Endothelial cell of umbilical vein (primary cell): ENCODE measurements around the gene NABP1. TPM values are rescaled to one million over a fixed set of nuclear protein-coding genes. Genes with fewer than 3 reads are reported as not detected.

ENCODE experiments used
- BruUV-seq: library from RNA; stranded (reverse); fragments of 400-500 nt; replicated peaks from 2 replicates; lab custom pipeline; 2021; lab: Mats Ljungman, UMichigan
- CTCF ChIA-PET: fragments of 300-600, 350-600 bp; sonication (Branson Sonifier 250); formaldehyde crosslinking; loops from one replicate; lab custom pipeline; 2021; ENCODE audit warnings: antibody characterized with exemption, inconsistent platforms; lab: Charles Lee
- POLR2A ChIA-PET: fragments of 300-600, 350-600 bp; sonication (Branson Sonifier 250); formaldehyde crosslinking; loops from one replicate; lab custom pipeline; 2021; ENCODE audit warnings: antibody characterized with exemption, inconsistent platforms; lab: Charles Lee
- DNase-seq: peaks from one replicate; pipeline ENCODE4 v3.0.0-alpha.2; 2011; ENCODE audit warnings: low read depth, low spot score
- FAIRE-seq: peaks from 2 replicates; lab custom pipeline; 2011; peaks lifted over from hg19 to GRCh38; lab: Jason Lieb, UNC
- H2AFZ ChIP-seq: 2 replicates; pipeline ENCODE4 v1.6.0; 2012; ENCODE audit warnings: low read depth, low read length, control low read depth, inconsistent platforms
- H3K27ac ChIP-seq: 2 replicates; pipeline ENCODE4 v1.5.1; 2011; ENCODE audit warnings: low read depth, mild to moderate bottlenecking, control low read depth, low read length, moderate library complexity; ENCODE audit not compliant: insufficient read depth
- H3K27me3 ChIP-seq, 2 experiments: 2 replicates each; pipeline versions ENCODE4 v1.6.0 to v1.6.1; 2011; ENCODE audit warnings: low read length in 2 of 2, mixed read lengths in 1 of 2; ENCODE audit not compliant: control insufficient read depth in 2 of 2, insufficient read depth in 2 of 2
- H3K36me3 ChIP-seq, 2 experiments: 2 replicates in 1 of 2; 3 replicates in 1 of 2; pipeline ENCODE4 v1.5.1; 2011; ENCODE audit warnings: low read length in 2 of 2, mild to moderate bottlenecking in 1 of 2, moderate library complexity in 1 of 2; ENCODE audit not compliant: control insufficient read depth in 2 of 2, insufficient read depth in 2 of 2; ENCODE audit errors: extremely low read depth in 1 of 2
- H3K4me1 ChIP-seq: 3 replicates; pipeline ENCODE4 v1.5.1; 2011; ENCODE audit warnings: mild to moderate bottlenecking, low read length; ENCODE audit not compliant: control insufficient read depth, insufficient read depth; ENCODE audit errors: extremely low read depth
- H3K4me2 ChIP-seq: 2 replicates; pipeline ENCODE4 v1.6.1; 2011; ENCODE audit warnings: low read length, control low read depth, mixed read lengths; ENCODE audit not compliant: insufficient read depth
- H3K4me3 ChIP-seq, 3 experiments: fragments of 200-600 bp in 1 of 3; sonication (generic), shearing (Covaris generic) in 1 of 3; replicated peaks in 1 of 3; 2 replicates each; pipeline ENCODE4 v1.5.1; 2011 to 2016; ENCODE audit warnings: control low read depth in 3 of 3, low read length in 3 of 3, mild to moderate bottlenecking in 2 of 3, inconsistent platforms in 1 of 3, low read depth in 1 of 3, moderate library complexity in 1 of 3; ENCODE audit not compliant: insufficient read depth in 1 of 3
- H3K79me2 ChIP-seq: 2 replicates; pipeline ENCODE4 v1.6.0; 2012; ENCODE audit warnings: low read length, inconsistent platforms; ENCODE audit not compliant: control insufficient read depth, insufficient read depth
- H3K9ac ChIP-seq: replicated peaks from 2 replicates; pipeline ENCODE3; 2011; ENCODE audit warnings: low read length, control low read depth; ENCODE audit not compliant: insufficient read depth; ENCODE audit errors: extremely low read depth
- H3K9me1 ChIP-seq: replicated peaks from 3 replicates; pipeline ENCODE4 v1.6.0; 2011; ENCODE audit warnings: mild to moderate bottlenecking, low read length; ENCODE audit not compliant: control insufficient read depth, insufficient read depth; ENCODE audit errors: extremely low read depth
- H3K9me3 ChIP-seq: replicated peaks from 2 replicates; pipeline ENCODE4 v1.5.1; 2012; ENCODE audit warnings: low read length, inconsistent platforms; ENCODE audit not compliant: control insufficient read depth, insufficient read depth
- H4K20me1 ChIP-seq: replicated peaks from 2 replicates; pipeline ENCODE3; 2011; ENCODE audit warnings: mild to moderate bottlenecking, low read length; ENCODE audit not compliant: control insufficient read depth, insufficient read depth; ENCODE audit errors: extremely low read depth
- CTCF ChIP-seq, 2 donors: IDR thresholded peaks; 1 replicate in 1 of 2; 2 replicates in 1 of 2; pipeline ENCODE4 v1.5.1; 2011; ENCODE audit warnings: low read length in 2 of 2, mild to moderate bottlenecking in 2 of 2, moderate library complexity in 2 of 2, control low read depth in 1 of 2, inconsistent platforms in 1 of 2, low read depth in 1 of 2; ENCODE audit not compliant: insufficient read depth in 1 of 2; ENCODE audit errors: extremely low read depth in 1 of 2
- EZH2 ChIP-seq: IDR thresholded peaks from 2 replicates; pipeline ENCODE4 v1.6.1; 2012; ENCODE audit warnings: borderline replicate concordance, low read depth, mild to moderate bottlenecking, moderate library complexity, low read length, inconsistent platforms; ENCODE audit not compliant: severe bottlenecking
- FOS ChIP-seq: IDR thresholded peaks from 2 replicates; pipeline ENCODE4 v1.6.1; 2011; ENCODE audit warnings: mild to moderate bottlenecking, low read length, moderate library complexity, borderline replicate concordance; ENCODE audit not compliant: insufficient read depth
- GATA2 ChIP-seq: IDR thresholded peaks from 2 replicates; pipeline ENCODE4 v1.7.0; 2011; ENCODE audit warnings: low read depth, mild to moderate bottlenecking, moderate library complexity, mixed read lengths, low read length; ENCODE audit not compliant: insufficient read length, insufficient read depth
- JUN ChIP-seq: IDR thresholded peaks from 2 replicates; pipeline ENCODE4 v1.6.1; 2011; ENCODE audit warnings: borderline replicate concordance, low read depth; ENCODE audit not compliant: insufficient read length, insufficient read depth
- MAX ChIP-seq: IDR thresholded peaks from 2 replicates; pipeline ENCODE4 v1.6.1; 2011; ENCODE audit not compliant: insufficient read depth, insufficient read length
- MYC ChIP-seq: IDR thresholded peaks from one replicate; pipeline ENCODE4 v1.6.1; 2011; ENCODE audit warnings: mild to moderate bottlenecking, low read depth, low read length
- POLR2A ChIP-seq: IDR thresholded peaks from 2 replicates; pipeline ENCODE4 v1.6.1; 2012; ENCODE audit warnings: low read depth, mild to moderate bottlenecking, control low read depth, low read length
- POLR2AphosphoS5 ChIP-seq: IDR thresholded peaks from 2 replicates; pipeline ENCODE4 v1.6.1; 2012; ENCODE audit warnings: low read depth, mild to moderate bottlenecking, control low read depth, low read length, moderate library complexity; ENCODE audit not compliant: insufficient read depth
- dilution Hi-C: fragments of 300-500 bp; cut with MboI; formaldehyde crosslinking; loops from one replicate; pipeline ENCODE4 v1.15.0; 2019; ENCODE audit warnings: low sequenced_read_pairs; ENCODE audit not compliant: extremely low pct_ligation_motif_present
- intact Hi-C: fragments of 100-400 bp; cut with micrococcal nuclease; formaldehyde crosslinking; loops from one replicate; pipeline ENCODE4 v1.10.0; 2022
- polyA plus RNA-seq, 4 experiments: library from polyadenylated mRNA; depleted of rRNA in 3 of 4; stranded (reverse) in 3 of 4; unstranded in 1 of 4; fragments of >200 nt; gene quantifications; 2 replicates each; pipeline versions ENCODE4 v1.2.1 to v1.2.3, GENCODE V29; 2011 to 2012; ENCODE audit warnings: missing spikeins in 1 of 4
- total RNA-seq: library from RNA; stranded (reverse); gene quantifications from 2 replicates; pipeline ENCODE4 v1.2.3, GENCODE V29; 2021

The NABP1 gene
- total and polyA plus RNA-seq, 2 donors (not counting 3 experiments of a cell fraction or from before 2014, with no cell fraction given): 14.7 to 47.6 TPM

DNA sequence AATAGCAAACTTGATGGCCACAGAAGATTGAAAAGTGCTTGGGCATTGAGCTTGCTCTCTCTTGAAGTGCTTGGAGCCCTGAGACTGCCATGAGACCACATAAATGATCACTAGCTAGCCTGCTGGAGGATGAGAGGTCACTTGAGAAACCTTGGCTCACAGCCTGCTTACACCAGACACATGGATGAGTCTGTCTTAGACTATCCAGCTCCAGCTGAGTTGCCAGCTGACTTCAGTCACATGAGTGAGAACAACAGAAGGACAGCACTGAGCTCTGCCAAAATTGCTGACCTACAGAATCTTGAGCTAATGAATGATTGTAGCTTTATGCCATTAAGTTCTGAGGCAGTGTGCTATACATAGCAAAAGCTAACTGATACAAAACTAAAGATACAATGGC is 18.1 kb downstream of the NABP1 start:
- H2AFZ ChIP-seq: no peak overlapping the region
- no peak for DNase-seq
- no peak for FAIRE-seq
- no peaks in the 10 kb centered on the region for H3K27me3 ChIP-seq
- no peaks in the 10 kb centered on the region for H4K20me1 ChIP-seq
- H3K79me2 ChIP-seq: no peaks in the 10 kb centered on the region
- H3K4me3 ChIP-seq: no peak overlapping the region
- BruUV-seq: no TSS peak
- no peak overlapping the region for H3K27ac ChIP-seq
- no peaks in the 10 kb centered on the region for H3K36me3 ChIP-seq
- no peaks in the 10 kb centered on the region for H3K9me3 ChIP-seq
- no peaks in the 10 kb centered on the region for H3K9me1 ChIP-seq
- TF ChIP-seq POLR2A (no peak), MYC (no peak), GATA2 (no peak), EZH2 (no peak), POLR2AphosphoS5 (no peak), MAX (no peak), JUN (no peak), CTCF (IDR thresholded peaks at IDR 0.05; ENCODE audit: extremely low read depth in 1 of 2, insufficient read depth in 1 of 2, low read depth in 1 of 2, low read length in 2 of 2) (no peak), FOS (no peak)
- H3K4me1 ChIP-seq: no peaks in the 10 kb centered on the region
- no peak overlapping the region for H3K9ac ChIP-seq
- dilution Hi-C loops (no loop called here), intact Hi-C loops (no loop called here)
- POLR2A ChIA-PET: interaction anchor here (0.7 to 1.0 kb wide), 2 partner anchors 20 to 64 kb away, joined by 4 read pairs; no protein-coding TSS in a partner anchor
- CTCF ChIA-PET: interaction anchor here (0.5 to 2.3 kb wide), 5 partner anchors 122 to 141 kb away, joined by 3 to 7 read pairs (median 6); no protein-coding TSS in a partner anchor
- H3K4me2 ChIP-seq: no peak overlapping the region
